ENCODE measurements around the gene METAP1D. TPM values are rescaled to one million over a fixed set of nuclear protein-coding genes. Genes with fewer than 3 reads are reported as not detected.
"Not testable (repeated sequence)": the region's sequence is repeated elsewhere in the genome, so short reads cannot be mapped to it uniquely, and the experiment has no call there.

METAP1D gene
- total and polyA plus RNA-seq, 4 donors = 3.3 to 7.1 (median 4.4) TPM

- TF ChIP-seq ZBTB33 (IDR thresholded peaks at IDR 0.05) (no peak), NR2F2 (IDR thresholded peaks at IDR 0.05) (no peak), RAD21 (IDR thresholded peaks at IDR 0.05) (no peak), ATF3 (IDR thresholded peaks at IDR 0.05) (no peak), HNF4A (conservative IDR thresholded peaks at IDR 0.05) (no peak), EGR1 (IDR thresholded peaks at IDR 0.05; ENCODE audit: low read depth in 2 of 2) (no peak)
These were observed 66.7 kb downstream of the METAP1D start (continued) for GRCh38 chr2:172066394-172066886.

GRCh38 chr2:172067905-172068304 is 68.2 kb downstream of the METAP1D start:
- 97% methylated on average over 4 of the region's 4 CpGs for WGBS
- not testable (repeated sequence) for H3K4me1 ChIP-seq (ENCODE audit: control insufficient read depth in 4 of 4, insufficient read depth in 4 of 4, low read length in 3 of 4); H3K27me3 ChIP-seq (ENCODE audit: control insufficient read depth in 4 of 4, insufficient read depth in 4 of 4, low read length in 3 of 4); H3K27ac ChIP-seq (ENCODE audit: low read depth in 1 of 2, low read length in 2 of 2); H3K36me3 ChIP-seq (ENCODE audit: control insufficient read depth in 4 of 4, insufficient read depth in 3 of 4, low read depth in 1 of 4, low read length in 3 of 4); H3K4me3 ChIP-seq (ENCODE audit: low read depth in 1 of 3, low read length in 3 of 3); H3K9ac ChIP-seq (ENCODE audit: low read depth in 1 of 2, low read length in 2 of 2); DNase-seq (ENCODE audit: low spot score); H3K9me3 ChIP-seq (ENCODE audit: control insufficient read depth in 4 of 4, low read length in 3 of 4)

- WGBS = 91% methylated on average over 1 of the region's 1 CpG
- H3K36me3 ChIP-seq (ENCODE audit: control insufficient read depth in 4 of 4, insufficient read depth in 3 of 4, low read depth in 1 of 4, low read length in 3 of 4) = no peaks in the 10 kb centered on the region
- TF ChIP-seq REST (IDR thresholded peaks at IDR 0.05) (no peak), RAD21 (IDR thresholded peaks at IDR 0.05) (no peak), CTCF (IDR thresholded peaks at IDR 0.05; ENCODE audit: low read depth, low read length, missing input control) (no peak), JUND (IDR thresholded peaks at IDR 0.05) (no peak), RXRA (IDR thresholded peaks at IDR 0.05) (no peak), NR2F2 (IDR thresholded peaks at IDR 0.05) (no peak), HNF4G (IDR thresholded peaks at IDR 0.05) (no peak), MAX (IDR thresholded peaks at IDR 0.05) (no peak), ATF3 (IDR thresholded peaks at IDR 0.05) (no peak), ZBTB33 (IDR thresholded peaks at IDR 0.05) (no peak), HNF4A (conservative IDR thresholded peaks at IDR 0.05) (no peak), FOXA1 (IDR thresholded peaks at IDR 0.05) (no peak), EGR1 (IDR thresholded peaks at IDR 0.05; ENCODE audit: low read depth in 2 of 2) (no peak), FOXA2 (IDR thresholded peaks at IDR 0.05) (no peak)
These were observed 71.2 kb downstream of the METAP1D start for GRCh38 chr2:172070936-172071335.

More at GRCh38 chr2:172070936-172071335, 71.2 kb downstream of the METAP1D start:
- Histone ChIP-seq H3K27me3 (ENCODE audit: control insufficient read depth in 4 of 4, insufficient read depth in 4 of 4, low read length in 3 of 4) (peaks cover 0 to 7% (median 0%) of the 10 kb centered on the region in 4 donors), H3K9me3 (ENCODE audit: control insufficient read depth in 4 of 4, low read length in 3 of 4) (no peaks in the 10 kb centered on the region), H3K27ac (ENCODE audit: low read depth in 1 of 2, low read length in 2 of 2) (no peak overlapping the region), H3K4me3 (ENCODE audit: low read depth in 1 of 3, low read length in 3 of 3) (no peak overlapping the region), H3K9ac (ENCODE audit: low read depth in 1 of 2, low read length in 2 of 2) (no peak overlapping the region), H3K4me1 (ENCODE audit: control insufficient read depth in 4 of 4, insufficient read depth in 4 of 4, low read length in 3 of 4) (peaks cover 0 to 8% (median 5%) of the 10 kb centered on the region in 4 donors)
- DNase-seq (ENCODE audit: low spot score) = no peak

All from liver (tissue), 9 donors.